AG09319 (cell line): ENCODE measurements around the gene DSCAM.

Experiments used
- DNase-seq: peaks from one replicate; pipeline ENCODE4 v3.0.0-alpha.2; 2010; ENCODE audit warnings: low read depth; ENCODE audit errors: extremely low read depth
- CTCF ChIP-seq: IDR thresholded peaks from 2 replicates; pipeline ENCODE4 v1.5.1; 2011; ENCODE audit warnings: low read depth, mild to moderate bottlenecking, inconsistent platforms, low read length, moderate library complexity

Gene DSCAM

GRCh38 chr21:40073642-40074041 lies 773.3 kb downstream of the DSCAM start:
- TF ChIP-seq CTCF: no peak
- DNase-seq: no peak

- no peak for DNase-seq
Measured at GRCh38 chr21:40070871-40071270, 776.1 kb downstream of the DSCAM start.

GRCh38 chr21:40067751-40068150 lies 779.2 kb downstream of the DSCAM start:
- DNase-seq: no peak
- TF ChIP-seq CTCF: no peak

More at GRCh38 chr21:40070871-40071270, 776.1 kb downstream of the DSCAM start:
- no peak for TF ChIP-seq CTCF

GRCh38 chr21:40066221-40066620 lies 780.7 kb downstream of the DSCAM start:
- no peak for DNase-seq
- no peak for TF ChIP-seq CTCF

GRCh38 chr21:40060083-40060677 lies 786.8 kb downstream of the DSCAM start:
- no peak for TF ChIP-seq CTCF
- no peak for DNase-seq

GRCh38 chr21:40057331-40057730 lies 789.6 kb downstream of the DSCAM start:
- TF ChIP-seq CTCF: no peak
- DNase-seq: no peak

GRCh38 chr21:40056031-40056430 lies 790.9 kb downstream of the DSCAM start:
- TF ChIP-seq CTCF: no peak
- DNase-seq: no peak
